NCI-H2196 (cell line): Measurements from ENCODE around the gene N4BP2.

Experiments
- DNase-seq: peaks from one replicate; lab custom pipeline; 2025; ENCODE audit not compliant: unreplicated experiment; lab: John Stamatoyannopoulos, UW

N4BP2 gene

DNA sequence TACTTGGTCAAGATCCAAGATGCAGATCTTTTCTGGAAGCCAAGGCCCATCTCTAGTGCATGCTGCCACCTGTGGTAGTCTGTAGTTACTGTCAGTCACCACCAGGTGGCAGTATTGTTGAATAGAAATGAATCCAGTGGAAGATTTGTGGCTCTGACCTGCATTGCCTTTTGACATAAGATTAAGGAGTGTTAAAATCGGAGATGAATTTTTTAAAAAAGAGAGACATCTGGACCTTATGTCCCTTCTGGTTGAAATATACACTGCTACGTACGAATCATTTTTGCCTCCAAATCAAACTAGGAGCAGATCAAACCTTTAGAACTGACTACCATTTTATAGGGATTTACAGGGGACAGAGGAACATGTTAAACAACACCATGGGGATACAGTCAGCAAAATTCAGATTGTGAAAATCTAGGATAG, 93.3 kb downstream of the N4BP2 start:
- DNase-seq, result peak; percentile 76

DNA sequence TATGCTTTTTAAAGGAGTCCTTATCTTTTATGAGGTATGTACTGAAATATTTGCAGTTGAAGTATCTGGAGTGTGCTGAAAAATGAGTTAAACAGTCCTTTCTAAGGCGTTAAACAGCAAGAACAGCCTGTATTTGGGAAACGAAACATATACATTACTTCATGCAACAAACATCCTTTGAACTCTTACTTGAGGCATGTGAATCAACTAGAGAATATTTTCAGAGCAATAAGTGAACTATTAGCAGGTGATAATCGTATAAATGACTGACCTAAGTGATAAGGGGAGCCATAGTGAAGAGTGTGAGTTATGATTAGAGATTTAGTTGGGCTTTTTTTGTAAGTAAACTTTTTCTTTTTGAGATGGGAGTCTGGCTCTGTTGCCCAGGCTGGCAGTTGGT, 94.3 kb downstream of the N4BP2 start:
- DNase-seq, result no peak

DNA sequence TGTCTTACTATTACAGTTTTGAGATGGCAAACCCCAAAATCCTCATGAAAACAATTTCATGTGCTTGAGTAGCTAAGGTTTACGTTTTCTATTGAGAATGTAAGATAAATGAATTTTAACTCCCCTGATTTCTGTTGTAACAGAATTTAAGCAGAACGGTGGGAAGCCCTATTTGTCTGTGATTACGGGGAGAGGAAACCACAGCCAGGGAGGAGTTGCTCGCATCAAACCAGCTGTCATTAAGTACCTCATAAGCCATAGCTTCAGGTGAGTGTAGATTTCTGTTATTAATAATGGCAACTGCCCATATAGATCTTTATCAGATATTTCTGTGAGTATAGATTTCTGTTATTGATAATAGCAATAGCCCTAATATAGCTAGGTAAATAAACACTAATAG, 96.0 kb downstream of the N4BP2 start:
- no peak for DNase-seq

DNA sequence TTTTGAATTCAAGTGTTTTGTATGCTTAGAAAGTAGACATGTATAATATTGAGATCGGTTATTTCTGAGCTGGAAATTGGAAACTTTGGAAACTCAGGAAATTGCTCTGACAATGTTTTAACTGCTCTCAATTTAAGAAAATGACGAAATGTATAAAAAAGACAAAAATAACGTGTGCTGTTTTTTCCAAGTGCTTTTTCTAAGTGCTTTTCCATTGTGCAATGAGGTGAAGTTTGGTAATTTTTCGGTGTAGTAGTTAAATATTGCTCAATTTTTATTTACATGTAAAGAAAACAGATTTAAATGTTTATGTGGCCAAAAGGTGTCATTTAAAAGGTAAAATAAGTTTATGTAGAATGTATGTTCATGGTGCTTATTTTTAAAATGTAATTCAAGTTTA, 100.8 kb downstream of the N4BP2 start:
- DNase-seq, result no peak

DNA sequence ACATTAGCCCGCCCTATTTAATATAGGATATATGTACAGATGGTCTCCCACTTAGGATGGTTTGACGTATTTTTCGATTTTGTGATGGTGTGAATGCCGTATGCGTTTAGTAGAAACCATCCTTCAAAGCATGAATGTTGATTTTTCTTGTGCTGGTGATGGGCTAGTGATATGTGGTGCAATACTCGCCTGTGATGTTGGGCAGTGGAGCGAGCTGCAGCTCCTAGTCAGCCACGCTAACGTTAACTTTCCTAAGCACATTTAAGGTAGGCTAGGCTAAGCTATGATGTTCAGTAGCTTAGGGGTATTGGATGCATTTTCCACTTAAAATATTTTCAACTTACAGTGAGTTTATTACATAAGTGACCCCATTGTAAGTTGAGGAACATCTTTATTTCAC, 103.6 kb downstream of the N4BP2 start:
- no peak for DNase-seq

DNA sequence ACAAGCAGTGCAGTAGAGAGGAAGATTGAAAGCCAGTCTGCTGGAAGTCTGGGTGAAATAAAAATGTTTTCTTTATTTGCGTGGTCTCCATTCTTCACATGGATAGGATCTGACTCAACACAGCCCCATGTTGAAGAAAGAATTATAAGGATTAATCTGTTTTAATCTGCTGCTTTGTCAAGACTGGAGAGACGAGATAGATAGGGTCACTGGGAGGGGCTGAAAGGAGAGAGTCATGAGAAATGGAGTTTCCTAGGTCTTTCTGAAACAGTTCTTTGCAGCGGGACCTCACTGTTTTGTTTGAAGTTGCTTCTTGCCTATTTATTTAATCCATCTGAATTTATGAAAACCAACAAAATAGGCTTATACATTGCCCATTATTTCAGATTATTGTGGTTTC, 107.8 kb downstream of the N4BP2 start:
- no peak for DNase-seq

DNA sequence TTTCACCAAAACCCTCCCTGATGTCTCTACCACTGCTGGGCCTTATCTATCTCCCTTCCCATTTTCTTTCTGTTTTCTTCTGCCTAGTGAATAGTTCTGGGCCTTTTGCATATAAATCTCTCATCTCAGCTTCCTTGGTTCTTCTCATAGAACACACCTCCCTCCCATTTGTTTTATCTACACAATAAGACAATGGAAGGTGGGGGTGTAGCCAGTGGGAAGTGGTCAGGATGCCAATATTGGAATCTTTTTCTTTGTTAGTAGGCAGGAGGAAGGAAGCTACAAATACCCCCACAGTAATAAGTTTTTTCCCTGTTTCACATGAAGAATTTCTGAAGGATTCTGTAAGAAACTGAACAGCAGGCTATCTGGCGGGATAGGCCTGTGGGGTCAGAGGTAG, 109.3 kb downstream of the N4BP2 start:
- no peak for DNase-seq

DNA sequence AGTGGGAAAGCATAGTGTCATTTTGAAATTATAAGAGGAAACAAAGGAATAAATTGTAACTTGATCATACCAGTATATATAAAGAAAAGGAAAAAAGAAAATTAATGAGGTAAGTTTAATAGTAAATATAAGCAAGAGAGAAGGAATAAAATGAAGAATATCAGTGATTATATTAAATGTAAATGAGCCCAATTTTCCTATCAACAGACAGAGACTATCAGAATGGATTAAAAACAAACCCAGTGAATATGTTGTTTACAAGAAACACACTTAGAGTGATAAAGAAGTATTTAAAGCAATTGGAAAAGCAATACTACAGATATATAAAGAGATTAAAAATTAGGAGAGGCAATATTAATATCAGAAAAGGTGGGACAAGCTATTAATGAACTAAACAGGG, 111.4 kb downstream of the N4BP2 start:
- DNase-seq, result no peak

DNA sequence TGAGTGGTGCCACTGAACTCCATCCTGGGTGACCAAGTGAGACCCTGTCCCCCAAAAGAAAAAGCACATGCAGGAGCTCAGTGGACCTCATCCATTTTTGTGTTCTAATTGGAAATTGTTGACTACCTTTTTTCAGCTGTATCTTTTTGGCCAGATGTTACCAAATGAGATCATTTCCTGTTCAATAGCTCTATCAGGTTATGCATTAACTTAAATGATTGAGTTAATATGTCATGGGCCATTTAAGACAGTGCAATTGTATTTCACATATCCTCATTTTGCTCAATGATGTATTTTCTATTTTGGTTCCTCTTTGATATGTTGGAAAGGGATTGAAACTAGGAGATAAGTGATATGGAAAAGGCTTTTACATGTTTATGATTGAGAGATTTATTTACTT, 113.9 kb downstream of the N4BP2 start:
- DNase-seq, result no peak

DNA sequence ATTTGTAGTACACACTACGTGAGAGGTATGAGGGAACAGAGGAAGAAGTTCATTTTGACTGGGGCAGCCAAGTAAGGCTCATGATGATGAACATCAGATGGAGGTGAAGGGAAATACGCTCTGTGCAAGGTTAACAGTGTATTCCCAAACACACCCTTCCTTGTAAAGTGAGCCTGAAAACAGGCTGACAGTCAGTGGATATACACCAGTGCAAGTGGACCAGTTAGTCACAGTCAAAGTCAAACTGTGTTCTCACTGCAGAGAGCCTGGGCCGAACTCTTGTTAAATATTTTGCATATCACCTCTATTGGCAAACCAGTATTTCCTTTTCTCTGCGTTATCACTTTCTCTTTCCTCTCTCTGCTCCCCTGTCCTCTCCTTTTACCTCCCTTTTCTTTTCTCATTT, 116.8 kb downstream of the N4BP2 start:
- DNase-seq, result no peak

DNA sequence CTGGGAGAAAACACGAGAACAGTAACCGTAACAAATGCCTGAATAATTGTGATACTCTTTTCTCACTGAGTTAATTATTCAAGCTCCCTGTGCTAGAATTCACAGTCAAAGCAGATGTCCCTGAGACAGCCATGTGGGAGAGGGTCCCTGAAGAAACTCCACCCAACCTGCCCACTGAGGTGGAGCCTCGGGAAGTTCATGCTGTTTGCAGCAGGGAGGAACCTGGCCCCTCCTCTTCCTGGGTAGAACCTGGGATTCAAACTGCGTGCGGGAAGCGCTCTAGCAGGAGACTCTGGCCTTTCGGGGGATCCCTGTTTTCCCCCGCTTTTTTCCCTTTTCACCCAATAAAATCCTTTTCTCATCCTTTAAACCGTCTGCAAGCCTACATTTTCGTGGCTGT, 120.0 kb downstream of the N4BP2 start:
- no peak for DNase-seq

DNA sequence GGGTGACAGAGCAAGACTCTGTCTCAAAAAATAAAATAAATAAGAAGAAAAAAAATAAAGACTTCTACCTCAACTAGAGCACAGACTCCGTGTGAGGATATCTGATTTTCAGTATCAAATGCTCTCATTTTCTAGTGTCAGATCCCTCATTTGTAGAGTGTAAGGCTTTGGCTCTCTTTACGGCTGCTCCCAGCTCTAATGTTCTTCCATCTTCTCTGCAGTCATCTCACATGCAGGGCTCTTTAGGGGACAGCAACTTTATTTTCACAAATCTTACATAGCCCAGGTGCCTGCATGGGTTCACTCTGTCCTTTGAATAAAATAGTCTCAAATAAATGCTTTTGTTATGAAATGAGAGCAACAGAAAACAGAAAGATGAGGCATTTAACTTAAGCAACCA, 120.9 kb downstream of the N4BP2 start:
- no peak for DNase-seq

DNA sequence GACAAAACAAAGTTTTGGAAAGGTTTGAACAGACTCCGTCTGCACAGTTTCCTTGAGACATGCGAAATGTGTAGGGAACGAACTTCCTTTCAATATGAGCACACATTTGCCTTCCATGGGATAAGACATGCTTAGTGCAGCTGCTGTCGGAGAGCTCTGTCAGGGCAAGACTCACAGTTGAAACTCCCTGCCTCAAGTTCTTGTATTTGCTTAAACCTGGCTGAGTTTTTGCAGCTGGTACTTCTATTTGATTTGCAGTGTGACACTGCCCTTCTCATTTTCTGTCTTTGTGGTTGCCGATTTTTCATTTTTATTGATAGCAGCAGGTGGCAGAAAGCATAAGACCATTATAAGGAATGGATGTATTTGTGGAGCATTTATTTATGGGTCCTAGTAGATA, 122.0 kb downstream of the N4BP2 start:
- DNase-seq, result peak; percentile 41

DNA sequence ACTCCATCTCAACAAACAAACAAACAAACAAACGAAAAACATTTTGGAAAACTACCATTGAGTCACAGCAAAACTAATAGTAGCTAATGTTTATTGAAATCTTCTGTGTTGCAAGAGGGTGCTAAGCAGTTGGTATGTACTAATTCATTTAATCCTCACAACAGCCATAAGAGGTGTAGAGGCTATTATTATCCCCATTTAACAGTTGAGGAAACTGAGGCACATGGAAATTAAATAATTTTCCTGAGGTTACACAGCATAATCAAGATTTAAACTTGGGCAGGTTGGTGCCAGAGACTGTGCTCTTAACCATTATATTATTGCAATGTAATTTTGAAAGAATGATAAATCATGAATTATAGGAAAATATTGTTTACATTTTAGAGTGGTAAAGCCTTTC, 122.7 kb downstream of the N4BP2 start:
- DNase-seq, result no peak

DNA sequence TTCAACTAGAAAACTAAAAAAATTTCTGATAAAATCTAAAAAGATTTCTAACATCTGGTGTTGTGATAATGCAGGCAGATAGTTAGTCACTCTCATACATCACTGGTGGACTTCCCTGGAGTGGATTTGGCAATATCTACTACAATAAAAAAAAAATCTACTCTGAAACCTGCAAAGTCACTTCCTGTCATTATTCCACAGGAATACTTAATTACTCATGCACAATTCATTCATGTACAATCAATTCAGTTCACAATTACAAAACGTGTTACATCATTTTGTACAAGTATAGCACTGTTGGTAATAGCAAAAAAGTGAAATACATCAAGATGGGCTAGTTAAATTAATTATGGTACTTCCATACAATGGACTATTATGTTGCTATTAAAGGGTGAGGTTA, 123.7 kb downstream of the N4BP2 start:
- no peak for DNase-seq

DNA sequence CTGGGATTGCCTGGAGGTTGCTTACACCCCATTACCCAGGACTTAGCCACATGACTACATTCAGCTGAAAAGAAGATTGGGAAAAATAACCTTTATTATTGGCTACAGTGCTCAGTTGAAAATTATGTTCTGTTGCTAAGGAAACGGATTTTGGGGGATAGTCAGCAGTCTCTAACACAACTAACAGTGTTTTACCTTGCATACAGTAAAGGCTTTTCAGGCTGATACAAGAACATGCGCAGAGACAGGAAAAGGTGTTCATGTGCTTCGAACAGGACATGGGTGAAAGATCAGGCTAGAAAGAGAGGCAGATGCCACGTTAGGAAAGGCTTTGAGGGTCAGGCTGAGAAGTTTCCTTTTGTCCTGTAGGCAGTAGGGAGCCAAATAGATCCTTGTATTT, 125.4 kb downstream of the N4BP2 start:
- no peak for DNase-seq

DNA sequence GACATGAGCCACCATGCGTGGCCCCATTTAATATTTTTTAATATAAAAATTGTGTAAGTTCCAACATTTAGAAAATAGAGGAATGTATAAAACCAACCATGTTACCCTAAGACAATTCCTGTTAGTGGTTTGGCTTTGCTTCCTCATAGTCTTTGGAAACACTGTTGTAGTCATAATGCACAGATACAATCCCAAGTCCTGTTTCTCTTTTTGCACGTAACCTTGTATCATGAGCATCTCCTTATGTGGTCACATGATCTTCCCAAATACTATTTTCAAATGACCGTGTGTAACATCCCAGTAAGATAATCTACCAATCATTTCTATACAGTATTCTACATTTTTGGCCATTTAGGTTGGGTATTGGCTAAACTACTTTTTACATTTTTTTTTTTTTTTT, 126.3 kb downstream of the N4BP2 start:
- DNase-seq, result no peak

DNA sequence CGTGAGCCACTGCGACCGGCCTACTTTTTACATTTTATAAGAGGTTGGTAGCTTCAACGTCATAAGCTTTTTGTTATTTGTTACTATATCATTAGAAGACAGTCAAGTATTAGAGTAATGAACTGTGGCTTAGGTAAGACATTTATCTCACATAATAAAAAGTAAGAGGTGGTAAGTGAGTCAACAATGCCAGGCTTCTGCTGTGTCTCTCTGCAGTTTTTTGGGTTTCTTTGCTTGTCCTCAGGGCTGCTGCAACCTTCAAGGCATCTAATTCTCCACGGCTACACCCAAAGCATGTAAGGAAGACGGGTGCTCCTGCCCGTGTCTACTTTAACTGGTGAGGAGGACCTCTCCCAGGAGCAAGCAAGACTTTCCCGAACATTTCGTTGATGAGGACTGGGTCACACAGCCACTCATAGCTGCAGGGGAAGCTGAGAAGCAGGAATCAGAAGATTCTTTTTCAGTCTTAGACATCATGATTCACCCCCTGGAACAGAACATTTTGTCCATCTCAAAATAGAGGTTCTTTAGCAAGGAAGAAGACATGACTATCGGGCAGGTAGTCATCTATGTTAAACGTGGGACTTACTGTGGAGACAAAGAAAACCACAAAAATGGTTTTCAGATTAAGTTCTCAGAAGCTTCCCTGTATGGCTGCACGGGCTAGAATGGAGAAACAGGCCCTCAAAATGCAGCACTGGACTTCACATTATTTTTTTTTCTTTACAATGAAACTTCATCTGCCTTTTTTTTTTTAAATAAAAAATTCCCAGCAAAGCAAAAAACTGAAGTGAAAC, 127.2 kb downstream of the N4BP2 start:
- DNase-seq, result no peak

DNA sequence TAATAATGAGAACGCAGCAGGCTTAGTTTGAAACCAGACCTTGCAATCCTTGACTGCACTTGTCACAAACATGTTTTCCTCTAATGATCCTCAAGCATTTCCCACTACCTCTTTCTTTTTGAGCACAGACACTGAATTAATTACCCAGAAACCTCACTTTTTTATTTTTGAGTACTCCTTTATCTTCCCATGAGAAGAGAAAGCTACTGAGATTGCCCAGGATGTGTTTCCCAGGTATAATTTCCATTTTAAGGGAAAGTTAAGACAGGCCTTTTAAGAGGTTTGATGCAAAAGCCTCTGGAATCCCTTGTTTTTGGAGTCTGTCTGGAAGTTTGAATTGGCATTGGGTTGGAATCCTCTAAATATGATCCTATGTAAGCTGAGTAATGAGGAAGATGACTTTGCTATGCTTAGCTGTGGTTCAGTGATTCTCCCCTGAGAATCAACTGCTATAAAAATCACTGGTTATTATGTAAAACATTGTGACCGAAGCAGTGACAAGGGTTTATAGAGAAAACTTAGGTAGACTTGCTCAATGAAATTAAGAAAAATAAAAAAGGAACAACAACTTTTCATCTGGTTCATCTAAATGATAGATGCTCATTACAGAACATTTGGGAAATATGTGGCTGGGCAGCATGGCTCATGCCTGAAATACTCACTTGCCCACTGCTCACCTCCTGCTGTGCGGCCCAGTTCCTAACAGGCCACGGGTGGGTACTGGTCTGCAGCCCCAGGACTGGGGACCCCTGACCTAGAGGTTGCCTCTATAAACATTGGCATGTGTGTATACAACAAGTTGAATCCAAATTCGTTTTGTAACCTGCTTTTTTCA, 129.4 kb downstream of the N4BP2 start:
- DNase-seq, result no peak

DNA sequence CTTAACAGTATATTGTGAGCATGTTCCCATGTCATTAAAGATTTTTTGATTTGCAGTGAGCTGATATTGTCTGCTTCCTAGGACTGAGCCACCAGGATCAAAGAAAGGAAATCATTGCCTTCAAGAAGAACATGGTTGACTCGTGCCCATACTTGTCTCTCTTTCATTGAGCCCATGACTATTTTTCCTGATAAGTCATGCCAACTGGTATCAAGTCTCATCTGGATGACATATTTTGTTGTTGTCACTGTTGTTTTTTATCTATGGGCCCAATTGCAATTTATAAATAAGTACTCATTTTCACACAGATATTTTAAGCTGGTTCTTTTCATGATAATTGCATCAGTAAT, 130.0 kb downstream of the N4BP2 start:
- DNase-seq, result no peak

DNA sequence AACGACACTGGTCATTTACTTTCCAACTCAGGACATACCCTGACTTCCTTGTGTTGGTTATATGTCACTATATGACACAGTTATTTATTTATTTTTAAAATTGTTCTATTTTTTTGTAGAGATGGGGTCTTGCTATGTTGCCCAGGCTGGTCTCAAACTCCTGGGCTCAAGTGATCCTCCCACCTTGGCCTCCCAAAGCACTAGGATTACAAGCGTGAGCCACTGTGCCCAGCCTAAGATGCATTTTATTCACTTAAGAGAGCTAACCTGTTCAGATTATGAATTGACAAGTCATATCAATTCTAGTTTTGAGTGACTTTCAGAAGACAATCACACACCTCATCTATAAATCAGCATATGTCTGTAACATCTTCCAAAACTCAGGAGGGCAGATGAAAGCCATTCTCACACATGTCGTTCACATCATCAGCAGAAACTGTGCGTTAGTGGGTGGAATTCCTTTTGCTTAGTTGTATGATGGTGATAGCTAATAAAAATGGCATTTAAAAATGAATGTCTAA, 130.8 kb downstream of the N4BP2 start:
- DNase-seq, result no peak

DNA sequence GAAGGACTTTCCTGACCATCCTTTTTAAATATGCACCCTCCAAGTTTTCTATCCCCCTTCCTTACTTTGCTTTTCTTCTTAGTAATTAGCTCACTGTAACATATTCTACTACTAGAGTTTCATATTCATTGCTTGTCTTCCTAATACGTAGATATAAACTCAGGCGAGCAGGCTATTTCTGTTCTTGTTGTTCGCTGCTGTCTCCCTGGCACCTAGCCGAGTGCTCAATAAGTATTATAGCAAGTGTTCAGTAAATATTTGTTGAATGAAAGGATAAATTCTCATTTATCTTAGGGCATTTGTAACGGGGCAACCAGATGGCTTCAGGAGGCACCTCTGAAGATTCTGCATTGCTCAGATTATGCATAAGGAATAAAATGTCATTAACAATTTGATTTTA, 133.4 kb downstream of the N4BP2 start:
- peak; percentile 46 for DNase-seq
